GM12872 (cell line): ENCODE data around the gene MMS19.

Experiments used
- CTCF ChIP-seq: IDR thresholded peaks from 3 replicates; pipeline ENCODE4 v1.5.1; 2011; ENCODE audit warnings: low read depth, mild to moderate bottlenecking, low read length, moderate library complexity; ENCODE audit not compliant: insufficient read depth

The MMS19 gene

GRCh38 chr10:97494863-97495506, 3.2 kb downstream of the MMS19 start:
- TF ChIP-seq CTCF: no peak

GRCh38 chr10:97494151-97494550, 4.1 kb downstream of the MMS19 start:
- no peak for TF ChIP-seq CTCF

GRCh38 chr10:97490592-97490991, 7.6 kb downstream of the MMS19 start:
- no peak for TF ChIP-seq CTCF

- TF ChIP-seq CTCF: no peak
Measured at GRCh38 chr10:97485647-97486281, 12.5 kb downstream of the MMS19 start.

- TF ChIP-seq CTCF: no peak
Measured at GRCh38 chr10:97483921-97484320, 14.3 kb downstream of the MMS19 start.

- TF ChIP-seq CTCF: no peak
Measured at GRCh38 chr10:97483506-97483905, 14.7 kb downstream of the MMS19 start.

- no peak for TF ChIP-seq CTCF
Measured at GRCh38 chr10:97482381-97482780, 15.8 kb downstream of the MMS19 start.
